ENCODE measurements around the gene MPIG6B. TPM values are rescaled to one million over a fixed set of nuclear protein-coding genes. Genes with fewer than 3 reads are reported as not detected.

The MPIG6B gene
- total RNA-seq, 1 donor from 2014 or later, result not detected

DNA sequence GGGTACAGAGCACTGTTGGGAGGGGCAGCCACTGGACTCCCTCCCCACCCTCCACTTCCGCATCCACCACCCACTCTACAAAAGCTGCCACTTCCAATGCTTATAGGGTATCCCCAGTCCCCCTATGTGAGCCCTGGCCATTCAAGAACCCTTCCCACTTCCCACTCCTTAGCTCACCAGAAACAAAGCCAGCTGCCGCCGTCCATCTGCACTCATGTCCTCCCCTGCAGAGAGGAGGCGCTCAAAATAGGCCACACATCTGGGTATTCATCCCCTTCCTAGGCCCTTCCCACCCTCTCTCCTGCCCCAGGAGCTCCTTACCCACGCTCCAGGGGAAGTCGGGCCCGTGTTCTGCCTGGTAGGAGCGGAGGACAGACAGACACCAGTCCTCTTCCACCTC lies 35.9 kb upstream of the MPIG6B start:
- no peak for DNase-seq (ENCODE audit: low spot score)
- no peak for TF ChIP-seq CTCF (IDR thresholded peaks at IDR 0.05; ENCODE audit: unreplicated experiment)
- H3K27me3 Mint-ChIP-seq (ENCODE audit: unreplicated experiment), result peaks cover 4% of the 10 kb centered on the region
- H3K4me1 Mint-ChIP-seq (ENCODE audit: unreplicated experiment), result peaks cover 19% of the 10 kb centered on the region
- H3K4me3 Mint-ChIP-seq (ENCODE audit: unreplicated experiment), result no peak overlapping the region
- peaks cover 16% of the 10 kb centered on the region for H3K36me3 Mint-ChIP-seq (ENCODE audit: low read depth, unreplicated experiment)
- no peak overlapping the region for H3K27ac Mint-ChIP-seq (ENCODE audit: unreplicated experiment)
- no peaks in the 10 kb centered on the region for H3K9me3 Mint-ChIP-seq (ENCODE audit: unreplicated experiment)

- Mint-ChIP-seq H3K4me3 (ENCODE audit: unreplicated experiment) (no peak overlapping the region), H3K4me1 (ENCODE audit: unreplicated experiment) (peaks cover 18% of the 10 kb centered on the region), H3K27ac (ENCODE audit: unreplicated experiment) (no peak overlapping the region), H3K27me3 (ENCODE audit: unreplicated experiment) (peaks cover 4% of the 10 kb centered on the region), H3K36me3 (ENCODE audit: low read depth, unreplicated experiment) (peaks cover 19% of the 10 kb centered on the region), H3K9me3 (ENCODE audit: unreplicated experiment) (no peaks in the 10 kb centered on the region)
- no peak for TF ChIP-seq CTCF (IDR thresholded peaks at IDR 0.05; ENCODE audit: unreplicated experiment)
- DNase-seq (ENCODE audit: low spot score), result no peak
Observed at GRCh38 chr6:31687860-31688693, 35.1 kb upstream of the MPIG6B start.

GRCh38 chr6:31689249-31690110 lies 33.7 kb upstream of the MPIG6B start:
- no peak for TF ChIP-seq CTCF (IDR thresholded peaks at IDR 0.05; ENCODE audit: unreplicated experiment)
- H3K9me3 Mint-ChIP-seq (ENCODE audit: unreplicated experiment), result no peaks in the 10 kb centered on the region
- peaks cover 22% of the 10 kb centered on the region for H3K36me3 Mint-ChIP-seq (ENCODE audit: low read depth, unreplicated experiment)
- H3K4me1 Mint-ChIP-seq (ENCODE audit: unreplicated experiment), result peaks cover 15% of the 10 kb centered on the region
- peak overlapping the region; percentile 76 for H3K27ac Mint-ChIP-seq (ENCODE audit: unreplicated experiment)
- H3K4me3 Mint-ChIP-seq (ENCODE audit: unreplicated experiment), result peak overlapping the region; percentile 73
- peak; percentile 20 for DNase-seq (ENCODE audit: low spot score)
- H3K27me3 Mint-ChIP-seq (ENCODE audit: unreplicated experiment), result peaks cover 6% of the 10 kb centered on the region

- peak overlapping the region; percentile 76 for H3K27ac Mint-ChIP-seq (ENCODE audit: unreplicated experiment)
- H3K9me3 Mint-ChIP-seq (ENCODE audit: unreplicated experiment), result no peaks in the 10 kb centered on the region
- peaks cover 6% of the 10 kb centered on the region for H3K27me3 Mint-ChIP-seq (ENCODE audit: unreplicated experiment)
- peaks cover 22% of the 10 kb centered on the region for H3K36me3 Mint-ChIP-seq (ENCODE audit: low read depth, unreplicated experiment)
- no peak for DNase-seq (ENCODE audit: low spot score)
- H3K4me3 Mint-ChIP-seq (ENCODE audit: unreplicated experiment), result peak overlapping the region; percentile 73
- H3K4me1 Mint-ChIP-seq (ENCODE audit: unreplicated experiment), result peaks cover 15% of the 10 kb centered on the region
- TF ChIP-seq CTCF (IDR thresholded peaks at IDR 0.05; ENCODE audit: unreplicated experiment), result no peak
Observed at GRCh38 chr6:31690231-31691077, 32.7 kb upstream of the MPIG6B start.

All from endothelial cell (in vitro differentiated cells).